Measurements from ENCODE around the gene BANF1.
A peak's percentile ranks its signal among the peaks of the same experiment; 100 is the strongest.

The BANF1 gene

DNA sequence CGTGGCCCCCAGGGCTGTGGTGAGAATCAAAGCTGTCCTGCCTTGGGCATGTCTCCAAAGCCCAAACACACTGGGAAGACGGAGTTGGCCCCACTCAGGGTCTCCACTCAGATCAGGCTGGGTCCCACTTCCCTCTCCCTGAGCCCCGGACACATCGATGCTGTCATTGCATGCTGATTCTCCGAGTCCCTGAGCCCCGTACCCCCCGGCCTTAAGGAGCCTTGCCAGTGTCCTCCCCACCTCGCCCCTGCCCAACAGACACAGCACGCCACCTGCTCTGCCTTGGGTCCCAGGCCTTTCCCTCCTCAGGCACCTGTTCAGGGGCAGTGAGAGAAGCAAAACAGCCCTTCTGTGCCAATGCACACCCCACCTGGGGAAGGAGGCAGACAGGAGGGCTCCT lies 15.0 kb upstream of the BANF1 start:
- no peaks in the 10 kb centered on the region for H4K20me1 ChIP-seq (ENCODE audit: insufficient read depth, low read length)
- H3K4me3 ChIP-seq (ENCODE audit: low read length): no peak overlapping the region
- no peaks in the 10 kb centered on the region for H3K27me3 ChIP-seq (ENCODE audit: low read depth, low read length)
- no peak overlapping the region for H2AFZ ChIP-seq (ENCODE audit: low read depth, low read length)
- no peaks in the 10 kb centered on the region for H3K4me1 ChIP-seq (ENCODE audit: low read length)
- no peaks in the 10 kb centered on the region for H3K79me2 ChIP-seq (ENCODE audit: low read length)
- H3K9me3 ChIP-seq (ENCODE audit: insufficient read depth, low read length): no peaks in the 10 kb centered on the region
- peaks cover 11% of the 10 kb centered on the region for H3K36me3 ChIP-seq (replicated peaks; ENCODE audit: low read depth, low read length)
- no peak overlapping the region for H3K4me2 ChIP-seq (ENCODE audit: low read length)
- TF ChIP-seq EZH2phosphoT487 (IDR thresholded peaks at IDR 0.05; ENCODE audit: low read depth): no peak
- TF ChIP-seq, protein P1, sequence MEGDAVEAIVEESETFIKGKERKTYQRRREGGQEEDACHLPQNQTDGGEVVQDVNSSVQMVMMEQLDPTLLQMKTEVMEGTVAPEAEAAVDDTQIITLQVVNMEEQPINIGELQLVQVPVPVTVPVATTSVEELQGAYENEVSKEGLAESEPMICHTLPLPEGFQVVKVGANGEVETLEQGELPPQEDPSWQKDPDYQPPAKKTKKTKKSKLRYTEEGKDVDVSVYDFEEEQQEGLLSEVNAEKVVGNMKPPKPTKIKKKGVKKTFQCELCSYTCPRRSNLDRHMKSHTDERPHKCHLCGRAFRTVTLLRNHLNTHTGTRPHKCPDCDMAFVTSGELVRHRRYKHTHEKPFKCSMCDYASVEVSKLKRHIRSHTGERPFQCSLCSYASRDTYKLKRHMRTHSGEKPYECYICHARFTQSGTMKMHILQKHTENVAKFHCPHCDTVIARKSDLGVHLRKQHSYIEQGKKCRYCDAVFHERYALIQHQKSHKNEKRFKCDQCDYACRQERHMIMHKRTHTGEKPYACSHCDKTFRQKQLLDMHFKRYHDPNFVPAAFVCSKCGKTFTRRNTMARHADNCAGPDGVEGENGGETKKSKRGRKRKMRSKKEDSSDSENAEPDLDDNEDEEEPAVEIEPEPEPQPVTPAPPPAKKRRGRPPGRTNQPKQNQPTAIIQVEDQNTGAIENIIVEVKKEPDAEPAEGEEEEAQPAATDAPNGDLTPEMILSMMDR (IDR thresholded peaks at IDR 0.05; ENCODE audit: low read depth, low read length): no peak
- H3K9ac ChIP-seq (ENCODE audit: low read length): no peak overlapping the region
- H3K27ac ChIP-seq (ENCODE audit: low read length): no peak overlapping the region

DNA sequence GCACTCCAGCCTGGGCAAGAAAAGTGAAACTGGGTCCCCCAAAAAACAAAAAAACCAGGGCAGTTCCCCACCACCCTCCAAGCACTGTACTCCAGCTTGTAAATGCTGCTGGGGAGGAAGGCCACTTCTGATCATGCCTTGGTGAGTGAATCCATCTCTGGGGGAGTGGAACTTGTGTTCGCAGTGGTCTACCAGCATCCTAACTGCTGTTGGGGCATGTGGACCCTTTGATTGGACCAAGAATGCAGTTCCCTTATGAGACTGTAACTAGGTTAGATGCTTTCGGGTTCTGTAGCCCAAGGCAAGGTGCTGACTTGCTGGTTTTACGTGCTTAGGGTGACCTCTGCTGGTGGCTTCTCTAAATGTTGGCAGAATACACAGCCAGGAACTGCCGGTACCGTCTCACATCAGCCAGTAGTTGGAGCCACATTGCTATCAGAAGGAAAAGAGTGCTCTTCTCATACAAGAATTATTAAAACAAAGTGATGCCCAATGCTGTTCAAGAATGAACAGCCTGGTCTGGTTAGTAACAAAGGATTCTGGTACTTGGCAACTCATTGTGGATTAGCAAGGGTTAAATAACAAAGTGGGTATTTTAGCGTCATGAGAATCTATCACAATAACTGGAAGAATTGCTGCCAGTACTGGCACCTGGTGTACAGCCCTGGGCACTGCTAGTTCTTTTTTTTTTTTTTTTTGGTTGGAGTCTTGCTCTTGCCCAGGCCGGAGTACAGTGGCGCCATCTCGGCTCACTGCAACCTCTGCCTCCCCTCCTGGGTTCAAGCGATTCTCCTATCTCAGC lies 13.3 kb upstream of the BANF1 start:
- H3K9ac ChIP-seq (ENCODE audit: low read length): no peak overlapping the region
- H3K4me1 ChIP-seq (ENCODE audit: low read length): no peaks in the 10 kb centered on the region
- H3K27ac ChIP-seq (ENCODE audit: low read length): no peak overlapping the region
- no peaks in the 10 kb centered on the region for H4K20me1 ChIP-seq (ENCODE audit: insufficient read depth, low read length)
- H3K4me3 ChIP-seq (ENCODE audit: low read length): no peak overlapping the region
- H3K27me3 ChIP-seq (ENCODE audit: low read depth, low read length): no peaks in the 10 kb centered on the region
- H3K9me3 ChIP-seq (ENCODE audit: insufficient read depth, low read length): no peaks in the 10 kb centered on the region
- TF ChIP-seq, protein P1 (IDR thresholded peaks at IDR 0.05; ENCODE audit: low read depth, low read length): peak; percentile 100
- TF ChIP-seq EZH2phosphoT487 (IDR thresholded peaks at IDR 0.05; ENCODE audit: low read depth): no peak
- H2AFZ ChIP-seq (ENCODE audit: low read depth, low read length): no peak overlapping the region
- peaks cover 11% of the 10 kb centered on the region for H3K36me3 ChIP-seq (replicated peaks; ENCODE audit: low read depth, low read length)
- no peaks in the 10 kb centered on the region for H3K79me2 ChIP-seq (ENCODE audit: low read length)
- H3K4me2 ChIP-seq (ENCODE audit: low read length): no peak overlapping the region

DNA sequence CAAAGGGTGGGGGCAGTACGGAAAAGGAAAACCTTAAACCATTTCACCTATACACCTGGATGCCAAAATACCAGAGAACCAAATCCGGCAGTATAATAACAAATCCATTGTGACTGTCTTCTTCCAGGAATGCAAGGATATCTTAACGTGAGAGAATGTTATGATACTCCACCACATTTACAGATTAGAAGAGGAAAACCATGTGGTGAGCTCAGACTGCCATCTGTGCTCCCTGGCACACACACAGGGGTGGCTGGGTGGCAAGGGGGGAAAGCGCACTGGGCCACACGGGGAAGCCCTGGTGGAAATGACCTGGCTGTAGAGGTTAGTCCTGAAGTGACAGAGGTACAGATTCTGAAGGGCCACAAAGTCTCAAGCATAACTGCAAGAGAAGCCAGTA lies 10.2 kb upstream of the BANF1 start:
- Histone ChIP-seq H3K27ac (ENCODE audit: low read length) (no peak overlapping the region), H4K20me1 (ENCODE audit: insufficient read depth, low read length) (no peaks in the 10 kb centered on the region), H2AFZ (ENCODE audit: low read depth, low read length) (no peak overlapping the region), H3K4me2 (ENCODE audit: low read length) (no peak overlapping the region), H3K9me3 (ENCODE audit: insufficient read depth, low read length) (no peaks in the 10 kb centered on the region), H3K4me1 (ENCODE audit: low read length) (no peaks in the 10 kb centered on the region), H3K4me3 (ENCODE audit: low read length) (no peak overlapping the region), H3K27me3 (ENCODE audit: low read depth, low read length) (no peaks in the 10 kb centered on the region), H3K79me2 (ENCODE audit: low read length) (no peaks in the 10 kb centered on the region), H3K9ac (ENCODE audit: low read length) (no peak overlapping the region), H3K36me3 (replicated peaks; ENCODE audit: low read depth, low read length) (peaks cover 18% of the 10 kb centered on the region)
- TF ChIP-seq EZH2phosphoT487 (IDR thresholded peaks at IDR 0.05; ENCODE audit: low read depth): no peak
- TF ChIP-seq, protein P1 (IDR thresholded peaks at IDR 0.05; ENCODE audit: low read depth, low read length): no peak

DNA sequence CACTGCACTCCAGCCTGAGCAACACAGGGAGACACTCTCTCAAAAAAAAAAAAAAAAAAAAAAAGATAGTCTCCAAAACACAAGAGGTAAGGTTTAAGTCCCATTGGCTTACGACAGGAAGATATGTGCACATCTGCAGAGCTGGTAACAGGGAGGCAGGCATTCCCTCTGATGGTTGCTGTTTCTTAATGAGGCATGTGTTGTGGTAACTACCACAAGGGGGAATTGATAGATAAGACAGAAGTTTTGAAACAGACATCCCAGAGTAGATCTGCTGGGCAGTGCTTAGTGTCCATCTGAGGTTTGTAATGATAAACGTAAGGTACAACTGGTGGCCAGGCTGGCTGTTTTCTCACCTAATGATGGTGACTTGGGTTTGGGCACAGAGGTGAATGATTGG lies 5.0 kb upstream of the BANF1 start:
- peaks cover 3% of the 10 kb centered on the region; the same call in 1 of the 2 replicates for H3K4me1 ChIP-seq (ENCODE audit: low read length)
- H3K4me2 ChIP-seq (ENCODE audit: low read length): no peak overlapping the region
- no peak overlapping the region for H3K27ac ChIP-seq (ENCODE audit: low read length)
- no peak overlapping the region for H3K9ac ChIP-seq (ENCODE audit: low read length)
- H3K79me2 ChIP-seq (ENCODE audit: low read length): peaks cover 27% of the 10 kb centered on the region
- no peak overlapping the region for H2AFZ ChIP-seq (ENCODE audit: low read depth, low read length)
- H3K36me3 ChIP-seq (replicated peaks; ENCODE audit: low read depth, low read length): peaks cover 40% of the 10 kb centered on the region
- no peak overlapping the region for H3K4me3 ChIP-seq (ENCODE audit: low read length)
- no peaks in the 10 kb centered on the region for H3K27me3 ChIP-seq (ENCODE audit: low read depth, low read length)
- no peak for TF ChIP-seq EZH2phosphoT487 (IDR thresholded peaks at IDR 0.05; ENCODE audit: low read depth)
- TF ChIP-seq, protein P1 (IDR thresholded peaks at IDR 0.05; ENCODE audit: low read depth, low read length): no peak
- no peaks in the 10 kb centered on the region for H4K20me1 ChIP-seq (ENCODE audit: insufficient read depth, low read length)
- no peaks in the 10 kb centered on the region for H3K9me3 ChIP-seq (ENCODE audit: insufficient read depth, low read length)
